Measurements from ENCODE around the gene MCM10.
"Not testable (repeated sequence)": the region's sequence is repeated elsewhere in the genome, so short reads cannot be mapped to it uniquely, and the experiment has no call there.

DNA sequence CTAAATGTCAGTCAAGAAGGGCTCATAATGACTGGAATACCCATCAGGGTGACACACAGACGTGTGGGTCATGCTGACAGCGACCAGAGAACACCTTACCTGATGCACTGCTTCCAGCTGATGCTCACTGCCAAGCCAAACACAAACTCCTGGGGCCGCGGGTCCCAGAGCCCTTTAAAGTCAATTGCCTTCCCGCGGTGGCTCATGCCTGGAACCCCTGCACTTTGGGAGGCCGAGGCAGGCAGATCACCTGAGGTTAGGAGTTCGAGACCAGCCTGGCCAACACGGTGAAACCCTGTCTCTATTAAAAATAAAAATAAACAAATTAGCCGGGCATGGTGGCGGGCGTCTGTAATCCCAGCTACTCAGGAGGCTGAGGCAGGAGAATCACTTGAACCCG lies 73.4 kb downstream of the MCM10 start:
- TF ChIP-seq CREB1 (CRISPR knock-in tag; IDR thresholded peaks at IDR 0.05; ENCODE audit: low read depth); EZH2 (IDR thresholded peaks at IDR 0.05; ENCODE audit: low read depth, unreplicated experiment); EZH2phosphoT487 (IDR thresholded peaks at IDR 0.05; ENCODE audit: unreplicated experiment); JUNB (IDR thresholded peaks at IDR 0.05; ENCODE audit: unreplicated experiment); ZNF331 (CRISPR knock-in tag; IDR thresholded peaks at IDR 0.05; ENCODE audit: low read depth): not testable (repeated sequence)
- TF ChIP-seq, protein P1, sequence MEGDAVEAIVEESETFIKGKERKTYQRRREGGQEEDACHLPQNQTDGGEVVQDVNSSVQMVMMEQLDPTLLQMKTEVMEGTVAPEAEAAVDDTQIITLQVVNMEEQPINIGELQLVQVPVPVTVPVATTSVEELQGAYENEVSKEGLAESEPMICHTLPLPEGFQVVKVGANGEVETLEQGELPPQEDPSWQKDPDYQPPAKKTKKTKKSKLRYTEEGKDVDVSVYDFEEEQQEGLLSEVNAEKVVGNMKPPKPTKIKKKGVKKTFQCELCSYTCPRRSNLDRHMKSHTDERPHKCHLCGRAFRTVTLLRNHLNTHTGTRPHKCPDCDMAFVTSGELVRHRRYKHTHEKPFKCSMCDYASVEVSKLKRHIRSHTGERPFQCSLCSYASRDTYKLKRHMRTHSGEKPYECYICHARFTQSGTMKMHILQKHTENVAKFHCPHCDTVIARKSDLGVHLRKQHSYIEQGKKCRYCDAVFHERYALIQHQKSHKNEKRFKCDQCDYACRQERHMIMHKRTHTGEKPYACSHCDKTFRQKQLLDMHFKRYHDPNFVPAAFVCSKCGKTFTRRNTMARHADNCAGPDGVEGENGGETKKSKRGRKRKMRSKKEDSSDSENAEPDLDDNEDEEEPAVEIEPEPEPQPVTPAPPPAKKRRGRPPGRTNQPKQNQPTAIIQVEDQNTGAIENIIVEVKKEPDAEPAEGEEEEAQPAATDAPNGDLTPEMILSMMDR (conservative IDR thresholded peaks at IDR 0.05; ENCODE audit: low read depth in 2 of 2), result not testable (repeated sequence)

Measured in GM23338 (cell line).